DMS53 treated with DMSO at 0.1 percent for 48 hours (cell line): ENCODE measurements around the gene METTL24.
A peak's percentile ranks its signal among the peaks of the same experiment; 100 is the strongest.

Experiments used
- DNase-seq: peaks from one replicate; lab custom pipeline; 2025; ENCODE audit not compliant: unreplicated experiment; lab: John Stamatoyannopoulos, UW

Gene METTL24

GRCh38 chr6:110357664-110358552 is at the start of gene METTL24:
TSS of gene METTL24 (minus strand) at chr6:110358349. CDS start at chr6:110358272, 77 bp downstream.
- no peak for DNase-seq

- no peak for DNase-seq
Measured at GRCh38 chr6:110404607-110405006, 46.5 kb upstream of the METTL24 start.

- no peak for DNase-seq
Measured at GRCh38 chr6:110401585-110402176, 43.5 kb upstream of the METTL24 start.

GRCh38 chr6:110400208-110400607 is 42.1 kb upstream of the METTL24 start:
- no peak for DNase-seq

- DNase-seq = peak; percentile 32
Measured at GRCh38 chr6:110399219-110400071, 41.3 kb upstream of the METTL24 start.

GRCh38 chr6:110398778-110399177 is 40.6 kb upstream of the METTL24 start:
- DNase-seq = no peak

- no peak for DNase-seq
Measured at GRCh38 chr6:110395221-110395620, 37.1 kb upstream of the METTL24 start.

GRCh38 chr6:110394409-110394808 is 36.3 kb upstream of the METTL24 start:
- DNase-seq = no peak

GRCh38 chr6:110392727-110393126 is 34.6 kb upstream of the METTL24 start:
- DNase-seq = no peak

- no peak for DNase-seq
Measured at GRCh38 chr6:110390404-110390803, 32.3 kb upstream of the METTL24 start.

GRCh38 chr6:110389689-110390382 is 31.7 kb upstream of the METTL24 start:
- DNase-seq = no peak

GRCh38 chr6:110387986-110388385 is 29.8 kb upstream of the METTL24 start:
- no peak for DNase-seq

GRCh38 chr6:110385458-110385863 is 27.3 kb upstream of the METTL24 start:
- no peak for DNase-seq

GRCh38 chr6:110378552-110378951 is 20.4 kb upstream of the METTL24 start:
- DNase-seq = no peak

- DNase-seq = no peak
Measured at GRCh38 chr6:110369066-110369465, 10.9 kb upstream of the METTL24 start.

- no peak for DNase-seq
Measured at GRCh38 chr6:110368284-110368683, 10.1 kb upstream of the METTL24 start.

GRCh38 chr6:110367825-110368224 is 9.7 kb upstream of the METTL24 start:
- no peak for DNase-seq

GRCh38 chr6:110366975-110367374 is 8.8 kb upstream of the METTL24 start:
- no peak for DNase-seq

GRCh38 chr6:110366256-110366655 is 8.1 kb upstream of the METTL24 start:
- no peak for DNase-seq

GRCh38 chr6:110364364-110365105 is 6.4 kb upstream of the METTL24 start:
- DNase-seq = no peak
